K562 (cell line): ENCODE data around the gene DPP3. TPM values are rescaled to one million over a fixed set of nuclear protein-coding genes. Genes with fewer than 3 reads are reported as not detected.
"Not testable (repeated sequence)": the region's sequence is repeated elsewhere in the genome, so short reads cannot be mapped to it uniquely, and the experiment has no call there.

Experiments
- ATAC-seq: fragments of 200-7000 bp; cut with Tn5 transposase; 3 replicates; pipeline ENCODE4 v1.9.1; 2020; ENCODE audit warnings: moderate library complexity
- BruUV-seq: library from RNA; stranded (reverse); fragments of 400-500 nt; replicated peaks from 2 replicates; lab custom pipeline; 2021; lab: Mats Ljungman, UMichigan
- CTCF ChIA-PET: fragments of 300-600 bp; formaldehyde crosslinking; extraction: SDS; loops from one replicate; lab custom pipeline; 2021; ENCODE audit warnings: low intra/inter-chr PET ratio; lab: Yijun Ruan, JAX
- POLR2A ChIA-PET: fragments of 300-600, 350-650 bp; sonication (Branson Sonifier 250); formaldehyde crosslinking; extraction: SDS; loops from one replicate; lab custom pipeline; 2021; ENCODE audit warnings: antibody characterized with exemption, inconsistent platforms; lab: Yijun Ruan, JAX
- DNase-seq, 4 experiments: peaks; one replicate each; pipeline versions ENCODE4 v3.0.0 to v3.0.0-alpha.2; 2011 to 2018; ENCODE audit warnings: low spot score in 3 of 4, mixed read lengths in 3 of 4; ENCODE audit errors: extremely low read depth in 1 of 4
- FAIRE-seq: peaks from 2 replicates; lab custom pipeline; 2011; peaks lifted over from hg19 to GRCh38; lab: Jason Lieb, UNC
- H2AFZ ChIP-seq: 2 replicates; pipeline ENCODE4 v1.6.0; 2011; ENCODE audit warnings: low read depth, low read length, control low read depth, inconsistent platforms
- H3K27ac ChIP-seq: fragments of 200-600 bp; 3 replicates; pipeline ENCODE4 v1.8.0; 2011; ENCODE audit warnings: low read depth, mild to moderate bottlenecking, control low read depth, inconsistent platforms, low read length, moderate library complexity, mixed read lengths; ENCODE audit errors: extremely low read depth
- H3K27me3 ChIP-seq, 2 experiments: fragments of 300-600 bp in 1 of 2; 2 replicates in 1 of 2; 3 replicates in 1 of 2; pipeline versions ENCODE4 v1.6.0 to v1.8.0; 2011; ENCODE audit warnings: inconsistent platforms in 2 of 2, low read length in 2 of 2, mild to moderate bottlenecking in 1 of 2, mixed read lengths in 1 of 2, moderate library complexity in 1 of 2; ENCODE audit not compliant: control insufficient read depth in 2 of 2, insufficient read depth in 2 of 2
- H3K36me3 ChIP-seq: fragments of 300-600 bp; 3 replicates; pipeline ENCODE4 v1.8.0; 2011; ENCODE audit warnings: mild to moderate bottlenecking, low read length, inconsistent platforms; ENCODE audit not compliant: control insufficient read depth, insufficient read depth
- H3K4me1 ChIP-seq, 2 experiments: fragments of 200-600 bp in 1 of 2; replicated peaks in 1 of 2; 2 replicates in 1 of 2; 3 replicates in 1 of 2; pipeline versions ENCODE4 v1.5.1 to v1.8.0; 2011; ENCODE audit warnings: inconsistent platforms in 2 of 2, low read length in 2 of 2, mild to moderate bottlenecking in 1 of 2, mixed read lengths in 1 of 2, moderate library complexity in 1 of 2; ENCODE audit not compliant: control insufficient read depth in 2 of 2, insufficient read depth in 2 of 2
- H3K4me2 ChIP-seq: 2 replicates; pipeline ENCODE4 v1.6.1; 2011; ENCODE audit warnings: low read length, control low read depth, inconsistent platforms, mixed read lengths; ENCODE audit not compliant: insufficient read depth
- H3K4me3 ChIP-seq: fragments of 200-600 bp; sonication (generic), shearing (Covaris generic); 2 replicates; pipeline ENCODE4 v1.5.1; 2016; ENCODE audit warnings: control low read depth, inconsistent platforms
- H3K79me2 ChIP-seq: fragments of 200-600 bp; 3 replicates; pipeline ENCODE4 v1.8.0; 2011; ENCODE audit warnings: low read length, inconsistent platforms; ENCODE audit not compliant: control insufficient read depth, insufficient read depth
- H3K9ac ChIP-seq, 2 experiments: 2 replicates each; pipeline versions ENCODE4 v1.6.0 to v1.6.1; 2011; ENCODE audit warnings: low read depth in 2 of 2, low read length in 2 of 2, control low read depth in 1 of 2, inconsistent platforms in 1 of 2, mild to moderate bottlenecking in 1 of 2, mixed read lengths in 1 of 2; ENCODE audit not compliant: insufficient read depth in 1 of 2
- H3K9me1 ChIP-seq: one replicate; pipeline ENCODE4 v1.6.0; 2011; ENCODE audit warnings: inconsistent platforms, mild to moderate bottlenecking, low read length, moderate library complexity; ENCODE audit not compliant: control insufficient read depth, insufficient read depth
- H3K9me3 ChIP-seq: replicated peaks from 2 replicates; pipeline ENCODE4 v1.5.1; 2011; ENCODE audit warnings: low read depth, low read length, inconsistent platforms; ENCODE audit not compliant: control insufficient read depth, insufficient read depth
- H4K20me1 ChIP-seq: replicated peaks from 2 replicates; pipeline ENCODE4 v1.6.1; 2011; ENCODE audit warnings: low read length, inconsistent platforms, mixed read lengths; ENCODE audit not compliant: control insufficient read depth, insufficient read depth
- POLR2B ChIP-seq: fragments of 450-650 bp; IDR thresholded peaks from 2 replicates; pipeline ENCODE4 v1.6.1; 2018; ENCODE audit warnings: low read depth; ENCODE audit not compliant: partially characterized antibody
- POLR2G ChIP-seq: fragments of 200-400 bp; formaldehyde crosslinking; IDR thresholded peaks from 2 replicates; pipeline ENCODE4 v1.6.1; 2017; ENCODE audit warnings: low read depth, mild to moderate bottlenecking, antibody characterized with exemption, low read length, moderate library complexity
- WGBS: fragments of 100-300 bp; shearing (Covaris generic); methylation state at CpG from one replicate; pipeline ENCODE4 v1.1.6; 2016; ENCODE audit warnings: low coverage, mixed read lengths; ENCODE audit not compliant: insufficient coverage; ENCODE audit errors: missing lambda C conversion rate; 5-methylcytosine and 5-hydroxymethylcytosine counted together
- in situ Hi-C: fragments of 300-500 bp; cut with MboI; formaldehyde crosslinking; loops from 4 replicates; pipeline ENCODE4 v1.15.0; 2018; ENCODE audit warnings: inconsistent platforms, mixed read lengths
- intact Hi-C: fragments of 100-400 bp; cut with micrococcal nuclease; formaldehyde crosslinking; loops from 2 replicates; pipeline ENCODE4 v1.14.2; 2022
- polyA plus RNA-seq, 8 experiments: library from polyadenylated mRNA; depleted of rRNA in 4 of 8; stranded (reverse) in 5 of 8; unstranded in 3 of 8; fragments of >200 nt; fragmentation: Nextera tagmentation in 2 of 8; fragmentation: Illumina TruSeq in 1 of 8; extraction: Ambion mirVana in 2 of 8; extraction: Trizol in 1 of 8; gene quantifications; 2 replicates each; pipeline versions ENCODE4 v1.2.1 to v1.2.3, GENCODE V29; 2011 to 2014; ENCODE audit warnings: inconsistent platforms in 1 of 8, missing spikeins in 1 of 8
- total RNA-seq, 7 experiments: library from RNA; depleted of rRNA in 6 of 7; stranded (reverse); fragments of >200 nt in 6 of 7; fragmentation: Illumina TruSeq in 2 of 7; extraction: Trizol in 2 of 7; gene quantifications; 2 replicates each; pipeline versions ENCODE4 v1.2.1 to v1.2.3, GENCODE V29; 2011 to 2021; ENCODE audit warnings: low replicate concordance in 1 of 7

The DPP3 gene
- total and polyA plus RNA-seq, 9 of the 15 experiments (the other 6 are each of a cell fraction or from before 2014, with no cell fraction given), result 3.7 to 69.2 (median 43.3) TPM

DNA sequence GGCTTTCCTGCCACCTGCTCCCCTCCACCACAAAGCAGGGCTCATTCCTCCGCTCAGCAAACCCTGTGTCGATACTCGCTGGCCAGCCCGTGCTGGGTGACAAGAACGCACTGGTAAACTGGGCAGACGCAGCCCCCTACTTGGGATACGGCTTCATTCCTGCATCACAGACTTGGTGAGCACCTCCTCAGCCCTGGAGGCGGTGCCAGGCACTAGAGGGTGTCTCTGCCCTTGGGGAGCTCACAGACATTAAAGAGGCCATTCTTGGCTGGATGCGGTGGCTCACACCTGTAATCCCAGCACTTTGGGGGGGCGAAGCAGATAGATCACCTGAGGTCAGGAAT is 59.6 kb downstream of the DPP3 start:
- H3K27ac ChIP-seq, result no peak overlapping the region
- no TSS peak for BruUV-seq
- no peaks in the 10 kb centered on the region for H3K27me3 ChIP-seq
- intact Hi-C loops, result no loop called here
- H3K4me1 ChIP-seq, result peaks cover 0 to 12% of the 10 kb centered on the region in 2 experiments; a peak in 2 of 5 replicates
- no peak overlapping the region for H2AFZ ChIP-seq
- CTCF ChIA-PET, result no interaction called here
- no peaks in the 10 kb centered on the region for H3K79me2 ChIP-seq
- H3K9me3 ChIP-seq, result no peaks in the 10 kb centered on the region
- peak; percentile 11; the same call in 1 of the 2 replicates for TF ChIP-seq POLR2G
- no peak for TF ChIP-seq POLR2B
- TF ChIP-seq, all 486 proteins: peak for 1
- 75% methylated on average over 10 of the region's 10 CpGs for WGBS
- in situ Hi-C loops, result no loop called here
- H3K4me3 ChIP-seq, result no peak overlapping the region
- ATAC-seq, result no peak
- H3K9ac ChIP-seq, result peak overlapping the region in 1 of 2 experiments; percentile 52; a peak in 2 of 4 replicates
- no peaks in the 10 kb centered on the region for H4K20me1 ChIP-seq
- H3K36me3 ChIP-seq, result peaks cover 5% of the 10 kb centered on the region; the same call in 2 of the 3 replicates
- H3K4me2 ChIP-seq, result no peak overlapping the region
- no peaks in the 10 kb centered on the region for H3K9me1 ChIP-seq
- POLR2A ChIA-PET, result interaction anchor here (0.6 kb wide), 1 partner anchor 159 kb away, joined by 3 read pairs; no protein-coding TSS in a partner anchor
- no peak for FAIRE-seq
- DNase-seq, result no peak

DNA sequence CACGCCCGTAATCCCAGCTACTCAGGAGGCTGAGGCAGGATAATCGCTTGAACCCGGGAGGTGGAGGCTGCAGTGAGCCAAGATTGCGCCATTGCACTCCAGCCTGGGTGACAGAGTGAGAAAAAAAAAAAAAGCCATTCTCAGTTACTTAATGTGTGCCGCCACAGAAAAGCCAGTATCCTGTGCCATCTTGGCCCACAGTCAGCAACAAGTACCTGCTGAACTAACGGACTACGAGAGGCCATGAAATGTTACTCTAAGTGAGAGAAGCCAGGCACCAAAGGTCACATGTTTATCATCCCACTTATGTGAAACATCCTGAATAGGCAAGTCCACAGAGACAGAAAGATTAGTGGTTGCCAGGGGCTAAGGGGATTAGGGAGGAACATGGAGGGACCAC is 60.4 kb downstream of the DPP3 start:
- H3K9me1 ChIP-seq, H3K79me2 ChIP-seq, FAIRE-seq, H3K9me3 ChIP-seq, H4K20me1 ChIP-seq, ATAC-seq, intact Hi-C loops, H2AFZ ChIP-seq, in situ Hi-C loops, BruUV-seq, H3K4me2 ChIP-seq, CTCF ChIA-PET, H3K9ac ChIP-seq, H3K27ac ChIP-seq, H3K27me3 ChIP-seq, POLR2A ChIA-PET, H3K36me3 ChIP-seq, H3K4me3 ChIP-seq, DNase-seq: not testable (repeated sequence)
- WGBS, result 88% methylated on average over 6 of the region's 8 CpGs
- peaks cover 0 to 20% of the 10 kb centered on the region in 2 experiments; a peak in 3 of 5 replicates for H3K4me1 ChIP-seq
